Astrocyte of the spinal cord (primary cell): Measurements from ENCODE around the gene OPCML.

Experiments used
- DNase-seq: peaks from one replicate; pipeline ENCODE4 v3.0.0; 2011; ENCODE audit warnings: low read depth, low spot score
- H3K4me3 ChIP-seq: 2 replicates; pipeline ENCODE4 v1.5.1; 2011; ENCODE audit warnings: low read depth, mild to moderate bottlenecking, low read length, moderate library complexity
- CTCF ChIP-seq: IDR thresholded peaks from 2 replicates; pipeline ENCODE4 v1.5.1; 2012; ENCODE audit warnings: low read depth, mild to moderate bottlenecking, low read length, inconsistent platforms
- in situ Hi-C: cut with HindIII; loops from 2 replicates; pipeline ENCODE4 v1.10.0; 2017; ENCODE audit warnings: low sequenced_read_pairs

The OPCML gene

GRCh38 chr11:132948252-132948651 is 584.0 kb downstream of the OPCML start:
- in situ Hi-C loops, result no loop called here
- DNase-seq, result no peak
- no peak overlapping the region for H3K4me3 ChIP-seq
- TF ChIP-seq CTCF, result no peak

GRCh38 chr11:132944569-132944944 is 587.7 kb downstream of the OPCML start:
- no peak overlapping the region for H3K4me3 ChIP-seq
- DNase-seq, result no peak
- TF ChIP-seq CTCF, result no peak
- in situ Hi-C loops, result no loop called here

GRCh38 chr11:132943706-132944568 is 588.4 kb downstream of the OPCML start:
- TF ChIP-seq CTCF, result no peak
- DNase-seq, result no peak
- in situ Hi-C loops, result no loop called here
- peak overlapping the region; percentile 14 for H3K4me3 ChIP-seq

GRCh38 chr11:132943357-132943705 is 589.0 kb downstream of the OPCML start:
- H3K4me3 ChIP-seq, result peak overlapping the region; percentile 14
- DNase-seq, result peak; percentile 12
- no peak for TF ChIP-seq CTCF
- in situ Hi-C loops, result no loop called here

GRCh38 chr11:132942611-132943356 is 589.5 kb downstream of the OPCML start:
- H3K4me3 ChIP-seq, result peak overlapping the region; percentile 14
- DNase-seq, result peak; percentile 1
- in situ Hi-C loops, result no loop called here
- no peak for TF ChIP-seq CTCF

- no peak for TF ChIP-seq CTCF
- no peak overlapping the region for H3K4me3 ChIP-seq
- DNase-seq, result no peak
- in situ Hi-C loops, result no loop called here
These were observed 590.5 kb downstream of the OPCML start for GRCh38 chr11:132941761-132942160.
